GM18873 (cell line): ENCODE measurements around the gene FGB.

Experiments used
- ATAC-seq: cut with Tn5 transposase; IDR thresholded peaks from one replicate; pipeline ENCODE4 v1.9.1; 2021; ENCODE audit warnings: mild to moderate bottlenecking, moderate library complexity, moderate number of reproducible peaks; ENCODE audit not compliant: unreplicated experiment, low FRiP score

The FGB gene

GRCh38 chr4:154564311-154564710, 1.5 kb downstream of the FGB start:
- ATAC-seq = no peak

GRCh38 chr4:154565704-154566103, 2.9 kb downstream of the FGB start:
- ATAC-seq = no peak

- no peak for ATAC-seq
These were observed 3.9 kb downstream of the FGB start for GRCh38 chr4:154566639-154567204.

- ATAC-seq = no peak
These were observed 6.2 kb downstream of the FGB start for GRCh38 chr4:154569028-154569427.

GRCh38 chr4:154569584-154569983, 6.8 kb downstream of the FGB start:
- no peak for ATAC-seq

- ATAC-seq = no peak
These were observed 10.5 kb downstream of the FGB start for GRCh38 chr4:154573190-154573870.

GRCh38 chr4:154574311-154574710, 11.5 kb downstream of the FGB start:
- no peak for ATAC-seq

- ATAC-seq = no peak
These were observed 14.5 kb downstream of the FGB start for GRCh38 chr4:154577324-154577723.

- ATAC-seq = no peak
These were observed 16.1 kb downstream of the FGB start for GRCh38 chr4:154578919-154579318.

- ATAC-seq = no peak
These were observed 17.1 kb downstream of the FGB start for GRCh38 chr4:154579927-154580326.

GRCh38 chr4:154582723-154583122, 19.9 kb downstream of the FGB start:
- no peak for ATAC-seq

- ATAC-seq = no peak
These were observed 20.4 kb downstream of the FGB start for GRCh38 chr4:154583230-154583629.

- ATAC-seq = no peak
These were observed 20.9 kb downstream of the FGB start for GRCh38 chr4:154583677-154584076.

- ATAC-seq = no peak
These were observed 21.4 kb downstream of the FGB start for GRCh38 chr4:154584259-154584658.

- no peak for ATAC-seq
These were observed 22.7 kb downstream of the FGB start for GRCh38 chr4:154585369-154586018.

- no peak for ATAC-seq
These were observed 23.7 kb downstream of the FGB start for GRCh38 chr4:154586296-154587033.

GRCh38 chr4:154588198-154588597, 25.4 kb downstream of the FGB start:
- no peak for ATAC-seq

GRCh38 chr4:154589296-154590197, 26.7 kb downstream of the FGB start:
- ATAC-seq = no peak

GRCh38 chr4:154590329-154591006, 27.7 kb downstream of the FGB start, which contains the start of gene FGA:
Gene FGA (minus strand): TSS chr4:154590742. CDS start chr4:154590687, 55 bp downstream.
- no peak for ATAC-seq

GRCh38 chr4:154591890-154592289, 29.1 kb downstream of the FGB start:
- ATAC-seq = no peak
